GM06990 (cell line): ENCODE data around the gene HHIPL2.

ENCODE experiments used
- DNase-seq: peaks from one replicate; pipeline ENCODE4 v3.0.0-alpha.2; 2011; ENCODE audit not compliant: insufficient read length; ENCODE audit errors: extremely low read depth
- H3K27me3 ChIP-seq: replicated peaks from 2 replicates; pipeline ENCODE4 v1.6.0; 2011; ENCODE audit warnings: low read length; ENCODE audit not compliant: control insufficient read depth, insufficient read depth
- H3K36me3 ChIP-seq: 2 replicates; pipeline ENCODE4 v1.5.1; 2011; ENCODE audit warnings: low read length; ENCODE audit not compliant: control insufficient read depth, insufficient read depth
- H3K4me3 ChIP-seq: replicated peaks from 2 replicates; pipeline ENCODE4 v1.5.1; 2011; ENCODE audit warnings: low read depth, mild to moderate bottlenecking, control low read depth, low read length
- TF ChIP-seq, protein P1 (sequence below): IDR thresholded peaks from 2 replicates; pipeline ENCODE4 v1.5.1; 2011; ENCODE audit warnings: low read length, control low read depth, mild to moderate bottlenecking, inconsistent platforms; ENCODE audit not compliant: insufficient read depth, poor library complexity, severe bottlenecking

Gene HHIPL2

DNA sequence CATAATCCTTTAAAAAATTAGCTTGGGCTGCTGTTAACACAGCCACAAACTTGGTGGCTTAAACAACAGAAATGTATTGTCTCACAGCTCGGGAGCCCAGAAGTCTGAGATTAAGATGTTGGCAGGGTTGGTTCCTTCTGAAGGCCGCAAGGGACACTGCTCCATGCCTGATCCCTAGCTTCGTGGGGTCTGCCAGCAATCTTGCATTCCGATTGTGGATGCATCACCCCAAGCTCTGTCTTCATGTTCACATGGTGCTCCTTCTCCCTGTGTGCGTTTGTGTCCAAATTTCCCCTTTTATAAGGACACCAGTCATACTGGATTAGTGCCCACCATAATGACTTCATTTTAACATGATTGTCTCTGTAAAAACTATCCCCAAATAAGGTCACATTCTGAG, 5.0 kb upstream of the HHIPL2 start:
- H3K4me3 ChIP-seq = no peak overlapping the region
- TF ChIP-seq, protein P1, sequence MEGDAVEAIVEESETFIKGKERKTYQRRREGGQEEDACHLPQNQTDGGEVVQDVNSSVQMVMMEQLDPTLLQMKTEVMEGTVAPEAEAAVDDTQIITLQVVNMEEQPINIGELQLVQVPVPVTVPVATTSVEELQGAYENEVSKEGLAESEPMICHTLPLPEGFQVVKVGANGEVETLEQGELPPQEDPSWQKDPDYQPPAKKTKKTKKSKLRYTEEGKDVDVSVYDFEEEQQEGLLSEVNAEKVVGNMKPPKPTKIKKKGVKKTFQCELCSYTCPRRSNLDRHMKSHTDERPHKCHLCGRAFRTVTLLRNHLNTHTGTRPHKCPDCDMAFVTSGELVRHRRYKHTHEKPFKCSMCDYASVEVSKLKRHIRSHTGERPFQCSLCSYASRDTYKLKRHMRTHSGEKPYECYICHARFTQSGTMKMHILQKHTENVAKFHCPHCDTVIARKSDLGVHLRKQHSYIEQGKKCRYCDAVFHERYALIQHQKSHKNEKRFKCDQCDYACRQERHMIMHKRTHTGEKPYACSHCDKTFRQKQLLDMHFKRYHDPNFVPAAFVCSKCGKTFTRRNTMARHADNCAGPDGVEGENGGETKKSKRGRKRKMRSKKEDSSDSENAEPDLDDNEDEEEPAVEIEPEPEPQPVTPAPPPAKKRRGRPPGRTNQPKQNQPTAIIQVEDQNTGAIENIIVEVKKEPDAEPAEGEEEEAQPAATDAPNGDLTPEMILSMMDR = no peak
- H3K27me3 ChIP-seq = no peaks in the 10 kb centered on the region
- no peak for DNase-seq
- H3K36me3 ChIP-seq = no peaks in the 10 kb centered on the region; the same call in 1 of the 2 replicates

DNA sequence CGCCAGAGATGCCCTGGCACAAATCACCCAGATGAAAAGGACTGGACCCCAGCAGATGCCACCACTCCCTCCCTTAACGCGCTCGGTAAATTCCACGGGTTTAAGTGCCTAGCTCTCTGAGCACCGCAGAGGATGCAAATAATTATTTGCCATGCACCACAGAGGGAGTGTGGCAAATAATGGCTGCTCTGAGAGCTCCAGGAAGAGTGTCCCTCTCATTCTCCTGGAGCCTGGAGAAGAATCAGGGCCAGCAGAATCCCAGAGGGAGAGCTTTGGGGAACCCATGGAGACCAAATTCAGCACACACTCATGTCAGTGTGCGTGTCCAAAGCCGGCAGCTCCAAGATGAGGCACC, 667 bp downstream of the HHIPL2 start:
- Histone ChIP-seq H3K27me3 (no peaks in the 10 kb centered on the region; the same call in 1 of the 2 replicates), H3K36me3 (no peaks in the 10 kb centered on the region), H3K4me3 (no peak overlapping the region)
- TF ChIP-seq, protein P1 = no peak
- no peak for DNase-seq

DNA sequence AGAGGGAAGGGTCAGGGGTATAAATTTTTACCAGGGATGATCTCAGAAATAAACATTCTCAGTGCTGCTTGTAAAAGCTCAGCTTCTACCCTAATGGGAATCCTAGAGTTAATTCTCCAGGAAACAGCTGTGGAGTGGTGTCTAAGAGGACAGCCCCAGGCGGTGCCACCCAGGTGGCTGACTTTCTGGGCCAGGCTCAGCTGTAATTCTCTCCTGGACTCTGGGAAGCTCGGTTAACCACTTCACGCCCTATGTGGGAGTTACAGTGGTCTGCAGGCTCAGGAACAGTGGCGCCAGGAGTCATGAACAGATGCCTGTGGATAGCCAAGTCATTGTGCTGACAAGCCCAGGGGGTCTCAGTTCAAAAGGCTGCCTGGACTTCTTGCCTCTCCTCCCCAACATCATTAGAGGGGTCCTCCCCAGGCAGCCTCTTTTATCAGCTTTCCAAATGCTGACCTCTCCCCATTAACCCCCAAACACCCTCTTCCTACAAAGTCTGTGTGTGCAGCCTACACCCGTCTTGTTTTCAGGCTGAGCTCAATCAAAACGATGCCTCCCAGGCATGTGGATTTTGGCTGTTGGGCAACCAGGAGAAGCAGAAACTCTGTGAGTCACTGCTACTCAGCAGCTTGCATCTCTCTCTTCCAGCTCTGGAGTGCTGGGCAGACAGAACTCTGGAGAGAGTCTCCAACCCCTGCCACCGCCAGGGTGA, 1.2 kb downstream of the HHIPL2 start:
- TF ChIP-seq, protein P1 = no peak
- DNase-seq = no peak
- Histone ChIP-seq H3K36me3 (no peaks in the 10 kb centered on the region), H3K4me3 (no peak overlapping the region), H3K27me3 (no peaks in the 10 kb centered on the region; the same call in 1 of the 2 replicates)

DNA sequence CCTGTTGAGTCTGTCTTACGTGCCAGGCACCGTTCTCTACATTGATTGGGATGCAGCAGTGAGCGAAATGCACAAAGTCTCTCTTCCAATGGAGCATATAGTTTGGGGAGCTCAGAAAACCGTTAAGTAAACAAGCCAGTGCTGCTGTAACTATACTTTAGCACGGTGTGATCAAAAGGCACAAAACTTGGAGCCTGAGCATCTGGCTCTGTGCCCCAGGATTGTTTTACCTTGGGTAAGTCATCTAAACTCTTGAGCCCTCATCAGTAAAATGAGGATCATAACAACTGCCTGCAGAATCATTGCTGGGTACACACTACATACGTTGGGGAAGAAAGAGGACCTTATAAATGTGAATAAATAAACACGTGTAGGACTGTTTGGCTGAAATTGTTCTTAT, 1.8 kb downstream of the HHIPL2 start:
- H3K4me3 ChIP-seq = no peak overlapping the region
- H3K27me3 ChIP-seq = no peaks in the 10 kb centered on the region; the same call in 1 of the 2 replicates
- DNase-seq = no peak
- H3K36me3 ChIP-seq = no peaks in the 10 kb centered on the region
- TF ChIP-seq, protein P1 = no peak

DNA sequence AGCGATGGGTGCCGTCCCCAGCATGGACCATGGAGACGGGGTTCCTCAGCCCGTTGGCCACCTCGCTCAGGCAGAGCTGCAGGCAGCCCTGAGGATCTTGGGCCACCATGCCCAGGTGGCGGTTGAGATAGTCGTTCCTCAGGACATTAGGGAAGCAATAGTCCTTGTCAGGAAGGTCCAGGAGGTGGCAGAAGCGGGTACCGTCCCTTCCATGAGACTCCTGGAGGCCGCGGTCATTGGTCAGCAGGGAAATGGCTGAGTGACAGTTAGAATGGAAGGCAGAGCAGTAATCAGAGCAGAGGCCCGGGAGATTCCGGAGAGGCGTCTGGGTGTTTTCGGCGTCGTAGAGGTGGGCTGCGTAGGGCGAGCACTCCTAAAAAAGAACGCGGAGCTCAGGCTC, 4.1 kb downstream of the HHIPL2 start:
- H3K4me3 ChIP-seq = no peak overlapping the region
- H3K36me3 ChIP-seq = no peaks in the 10 kb centered on the region
- no peaks in the 10 kb centered on the region; the same call in 1 of the 2 replicates for H3K27me3 ChIP-seq
- TF ChIP-seq, protein P1 = no peak
- DNase-seq = no peak

DNA sequence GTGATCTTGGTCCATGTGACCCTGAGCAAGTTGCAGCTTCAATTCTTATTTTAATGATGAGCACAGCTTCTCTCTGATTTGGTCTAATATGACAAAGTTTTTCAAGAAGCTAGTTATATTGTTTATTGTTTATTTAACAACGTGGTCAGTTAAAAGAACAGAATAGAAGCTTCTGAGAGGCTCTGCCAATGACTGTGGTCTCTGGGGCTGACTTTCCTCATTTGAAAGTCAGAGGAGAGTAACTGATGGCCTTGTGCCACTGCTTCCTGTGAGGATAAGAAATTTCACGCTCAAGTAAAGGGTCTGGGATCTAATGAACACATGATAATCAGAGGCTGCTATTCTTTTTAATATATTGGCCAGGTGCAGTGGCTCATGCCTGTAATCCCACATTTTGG, 7.3 kb downstream of the HHIPL2 start:
- no peak for DNase-seq
- TF ChIP-seq, protein P1 = no peak
- no peak overlapping the region for H3K4me3 ChIP-seq
- no peaks in the 10 kb centered on the region for H3K36me3 ChIP-seq
- no peaks in the 10 kb centered on the region for H3K27me3 ChIP-seq
